Stimulated activated CD8-positive, alpha-beta memory T cell treated with anti-CD3 and anti-CD28 coated beads, Interleukin-12 subunit alpha, Interleukin-12 subunit beta, amount 100 ng/mL, for 4 hours (primary cell): Measurements from ENCODE around the gene FNBP1L.

Source experiments
- DNase-seq: peaks from one replicate; pipeline ENCODE4 v3.0.0-alpha.2; 2020; ENCODE audit warnings: low read depth

Gene FNBP1L

GRCh38 chr1:93489756-93490155 lies 41.8 kb downstream of the FNBP1L start:
- DNase-seq = no peak

GRCh38 chr1:93490357-93490756 lies 42.4 kb downstream of the FNBP1L start:
- no peak for DNase-seq

GRCh38 chr1:93495911-93496310 lies 48.0 kb downstream of the FNBP1L start:
- no peak for DNase-seq

- no peak for DNase-seq
These were observed 48.6 kb downstream of the FNBP1L start for GRCh38 chr1:93496520-93496919.

GRCh38 chr1:93499075-93499474 lies 51.2 kb downstream of the FNBP1L start:
- DNase-seq = no peak

GRCh38 chr1:93499533-93499932 lies 51.6 kb downstream of the FNBP1L start:
- DNase-seq = no peak

GRCh38 chr1:93500275-93500674 lies 52.4 kb downstream of the FNBP1L start:
- no peak for DNase-seq

GRCh38 chr1:93501399-93501798 lies 53.5 kb downstream of the FNBP1L start:
- no peak for DNase-seq

- no peak for DNase-seq
These were observed 54.0 kb downstream of the FNBP1L start for GRCh38 chr1:93501829-93502369.

- no peak for DNase-seq
These were observed 54.7 kb downstream of the FNBP1L start for GRCh38 chr1:93502571-93502970.

GRCh38 chr1:93503163-93503562 lies 55.2 kb downstream of the FNBP1L start:
- DNase-seq = no peak

GRCh38 chr1:93503816-93504215 lies 55.9 kb downstream of the FNBP1L start:
- no peak for DNase-seq

GRCh38 chr1:93504247-93505033 lies 56.5 kb downstream of the FNBP1L start:
- DNase-seq = no peak

- no peak for DNase-seq
These were observed 58.2 kb downstream of the FNBP1L start for GRCh38 chr1:93506126-93506525.

- no peak for DNase-seq
These were observed 68.2 kb downstream of the FNBP1L start for GRCh38 chr1:93516164-93516563.

- no peak for DNase-seq
These were observed 70.6 kb downstream of the FNBP1L start for GRCh38 chr1:93518516-93518915.

GRCh38 chr1:93519199-93519829 lies 71.4 kb downstream of the FNBP1L start:
- no peak for DNase-seq

GRCh38 chr1:93521618-93522017 lies 73.7 kb downstream of the FNBP1L start:
- DNase-seq = no peak

GRCh38 chr1:93522721-93523120 lies 74.8 kb downstream of the FNBP1L start:
- DNase-seq = no peak

- no peak for DNase-seq
These were observed 77.5 kb downstream of the FNBP1L start for GRCh38 chr1:93525431-93525830.

GRCh38 chr1:93526431-93526830 lies 78.5 kb downstream of the FNBP1L start:
- DNase-seq = no peak

- no peak for DNase-seq
These were observed 80.5 kb downstream of the FNBP1L start for GRCh38 chr1:93528412-93528811.

- DNase-seq = no peak
These were observed 83.3 kb downstream of the FNBP1L start for GRCh38 chr1:93531193-93531592.
